K562 (cell line): ENCODE measurements around the gene NRSN2. TPM values are rescaled to one million over a fixed set of nuclear protein-coding genes. Genes with fewer than 3 reads are reported as not detected.

ENCODE experiments used
- BMI1 ChIP-seq: fragments of 150-350 bp; IDR thresholded peaks from 2 replicates; pipeline ENCODE4 v1.6.1; 2014; ENCODE audit warnings: low read length
- CEBPB ChIP-seq: fragments of 450-650 bp; IDR thresholded peaks from 2 replicates; pipeline ENCODE4 v1.6.1; 2016; ENCODE audit warnings: missing genetic modification characterization, missing compliant biosample characterization
- CREM ChIP-seq: IDR thresholded peaks from 2 replicates; pipeline ENCODE4 v1.6.1; 2014; ENCODE audit warnings: antibody characterized with exemption, low read depth
- CSDE1 ChIP-seq, 2 experiments: fragments of 450-650 bp; IDR thresholded peaks; 2 replicates each; pipeline ENCODE4 v1.6.1; 2016; ENCODE audit warnings: mild to moderate bottlenecking in 1 of 2
- DDX20 ChIP-seq: fragments of 450-650 bp; IDR thresholded peaks from 2 replicates; pipeline ENCODE4 v1.6.1; 2016; ENCODE audit warnings: missing genetic modification characterization, low read depth, mild to moderate bottlenecking, missing compliant biosample characterization, moderate library complexity
- ETV1 ChIP-seq: fragments of 450-650 bp; conservative IDR thresholded peaks from 2 replicates; pipeline ENCODE4 v1.6.1; 2016; ENCODE audit warnings: missing genetic modification characterization, control low read depth, low read depth, missing compliant biosample characterization
- EWSR1 ChIP-seq: fragments of 450-650 bp; IDR thresholded peaks from 2 replicates; pipeline ENCODE4 v1.6.1; 2018; ENCODE audit warnings: borderline replicate concordance, mild to moderate bottlenecking, low read depth, moderate library complexity; ENCODE audit not compliant: partially characterized antibody
- FOSL1 ChIP-seq: fragments of 200-800 bp; sonication (Bioruptor generic); conservative IDR thresholded peaks from 2 replicates; pipeline ENCODE4 v1.6.1; 2016; ENCODE audit warnings: missing genetic modification characterization, missing compliant biosample characterization
- KAT8 ChIP-seq: fragments of 450-650 bp; IDR thresholded peaks from 2 replicates; pipeline ENCODE4 v1.6.1; 2016; ENCODE audit warnings: low read depth, mild to moderate bottlenecking
- LCOR ChIP-seq: sonication (generic); formaldehyde crosslinking; IDR thresholded peaks from 2 replicates; pipeline ENCODE4 v1.8.0; 2022; ENCODE audit warnings: mild to moderate bottlenecking, missing genetic modification reagents
- MEF2D ChIP-seq: conservative IDR thresholded peaks from 2 replicates; pipeline ENCODE4 v1.6.1; 2016; ENCODE audit warnings: low read depth, missing genetic modification characterization, missing compliant biosample characterization
- MYBL2 ChIP-seq, 2 experiments: fragments of 450-650 bp in 1 of 2; sonication (generic) in 1 of 2; formaldehyde crosslinking in 1 of 2; IDR thresholded peaks; 2 replicates each; pipeline versions ENCODE4 v1.6.1 to v1.8.1; 2017 to 2022; ENCODE audit warnings: borderline replicate concordance in 1 of 2, inconsistent platforms in 1 of 2, low read depth in 1 of 2, mild to moderate bottlenecking in 1 of 2, missing genetic modification reagents in 1 of 2, moderate library complexity in 1 of 2
- NCOA2 ChIP-seq, 2 experiments: fragments of 450-650 bp; IDR thresholded peaks; 2 replicates each; pipeline ENCODE4 v1.6.1; 2018; ENCODE audit warnings: mild to moderate bottlenecking in 2 of 2, moderate library complexity in 1 of 2; ENCODE audit not compliant: partially characterized antibody in 2 of 2
- PPARD ChIP-seq: fragments of 250-450 bp; sonication (Bioruptor Pico); IDR thresholded peaks from 2 replicates; pipeline ENCODE4 v1.8.0; 2022; ENCODE audit warnings: inconsistent platforms, mild to moderate bottlenecking, moderate library complexity
- RBM22 ChIP-seq: fragments of 200-400 bp; formaldehyde crosslinking; IDR thresholded peaks from 2 replicates; pipeline ENCODE4 v1.6.1; 2018; ENCODE audit warnings: low read length, low read depth; ENCODE audit not compliant: poor library complexity, severe bottlenecking
- RHOXF2B ChIP-seq: fragments of 250-450 bp; sonication (Bioruptor Pico); conservative IDR thresholded peaks from 2 replicates; pipeline ENCODE4 v1.5.1; 2021
- RUNX1 ChIP-seq: sonication (generic); IDR thresholded peaks from 2 replicates; pipeline ENCODE4 v1.6.1; 2016; ENCODE audit warnings: antibody characterized with exemption, low read depth
- TBP ChIP-seq: optimal IDR thresholded peaks from 2 replicates; pipeline ENCODE3; 2011; ENCODE audit warnings: low read depth, low read length, improper control_type of control experiment
- TCF7L2 ChIP-seq: fragments of 150-350 bp; IDR thresholded peaks from 2 replicates; pipeline ENCODE4 v1.6.1; 2016; ENCODE audit warnings: low read depth, mild to moderate bottlenecking, low read length, moderate library complexity
- YBX1 ChIP-seq: fragments of 450-650 bp; IDR thresholded peaks from 2 replicates; pipeline ENCODE4 v1.7.1; 2016; ENCODE audit warnings: mild to moderate bottlenecking
- ZC3H4 ChIP-seq: sonication (generic); formaldehyde crosslinking; IDR thresholded peaks from 2 replicates; pipeline ENCODE4 v1.9.0; 2021; ENCODE audit warnings: missing genetic modification reagents, borderline replicate concordance
- ZNF324 ChIP-seq: fragments of 250-450 bp; sonication (Bioruptor Pico); IDR thresholded peaks from 2 replicates; pipeline ENCODE4 v1.4.0; 2020; ENCODE audit warnings: mild to moderate bottlenecking
- ZZZ3 ChIP-seq: fragments of 450-650 bp; IDR thresholded peaks from 2 replicates; pipeline ENCODE4 v1.6.1; 2016; ENCODE audit warnings: antibody characterized with exemption, mild to moderate bottlenecking, moderate library complexity
- polyA plus RNA-seq, 8 experiments: library from polyadenylated mRNA; depleted of rRNA in 4 of 8; stranded (reverse) in 5 of 8; unstranded in 3 of 8; fragments of >200 nt; fragmentation: Nextera tagmentation in 2 of 8; fragmentation: Illumina TruSeq in 1 of 8; extraction: Ambion mirVana in 2 of 8; extraction: Trizol in 1 of 8; gene quantifications; 2 replicates each; pipeline versions ENCODE4 v1.2.1 to v1.2.3, GENCODE V29; 2011 to 2014; ENCODE audit warnings: inconsistent platforms in 1 of 8, missing spikeins in 1 of 8
- total RNA-seq, 7 experiments: library from RNA; depleted of rRNA in 6 of 7; stranded (reverse); fragments of >200 nt in 6 of 7; fragmentation: Illumina TruSeq in 2 of 7; extraction: Trizol in 2 of 7; gene quantifications; 2 replicates each; pipeline versions ENCODE4 v1.2.1 to v1.2.3, GENCODE V29; 2011 to 2021; ENCODE audit warnings: low replicate concordance in 1 of 7
- TF ChIP-seq, protein P1 (sequence below): fragments of 450-650 bp; formaldehyde crosslinking; IDR thresholded peaks from 2 replicates; pipeline ENCODE4 v1.4.0; 2022; ENCODE audit warnings: mild to moderate bottlenecking, moderate library complexity
- TF ChIP-seq, protein P2 (sequence below): fragments of 250-450 bp; sonication (Bioruptor Pico); IDR thresholded peaks from 2 replicates; pipeline ENCODE4 v1.5.0; 2020; ENCODE audit warnings: mild to moderate bottlenecking
- TF ChIP-seq, protein P3 (sequence below): sonication (generic); formaldehyde crosslinking; IDR thresholded peaks from 2 replicates; pipeline ENCODE4 v1.9.0; 2022; ENCODE audit warnings: mild to moderate bottlenecking, missing genetic modification reagents
- TF ChIP-seq, protein P4 (sequence below): fragments of 450-650 bp; IDR thresholded peaks from 2 replicates; pipeline ENCODE4 v1.6.1; 2016; ENCODE audit warnings: low read depth, mild to moderate bottlenecking, moderate library complexity

The NRSN2 gene
- total and polyA plus RNA-seq, 9 of the 15 experiments (the other 6 are each of a cell fraction or from before 2014, with no cell fraction given), result 7.5 to 29.7 (median 11.1) TPM

DNA sequence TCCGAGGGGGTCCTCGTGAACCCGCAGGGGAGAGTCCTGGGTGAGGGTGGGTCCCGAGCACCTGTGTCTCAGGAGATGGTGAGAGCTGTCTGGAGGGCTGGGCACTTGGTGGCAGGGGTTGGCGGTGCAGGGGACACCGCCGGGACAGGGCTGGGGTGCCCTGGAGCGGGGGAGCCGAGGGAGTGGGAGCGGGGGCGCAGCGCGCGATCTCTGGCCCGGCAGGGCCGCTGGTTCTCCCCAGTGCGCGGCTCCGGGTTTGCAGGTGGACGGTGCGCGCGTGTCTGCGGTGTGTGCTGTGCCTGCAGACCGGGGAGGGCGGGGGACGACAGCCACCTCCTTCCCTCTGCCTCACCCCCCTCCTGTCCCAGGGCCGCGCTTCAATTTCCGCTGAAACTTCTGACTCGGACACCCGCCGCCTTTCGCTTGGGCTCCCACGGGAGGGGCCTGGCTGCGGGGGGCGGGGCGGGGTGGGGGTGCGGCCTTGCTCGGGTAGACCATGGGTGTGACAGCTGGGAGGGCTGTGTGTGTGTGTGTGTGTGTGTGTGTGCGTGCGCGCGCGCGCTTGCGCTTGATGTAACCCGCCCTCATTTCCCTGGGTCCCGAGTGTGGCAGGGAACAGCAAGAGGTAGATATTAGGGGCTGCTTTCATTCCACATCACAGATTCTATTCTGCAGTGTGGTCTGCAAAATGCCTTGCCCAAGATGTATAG lies 34.8 kb downstream of the NRSN2 start (continued):
- TF ChIP-seq KAT8, result no peak
- TF ChIP-seq BMI1, result no peak
- no peak for TF ChIP-seq MYBL2 (IDR thresholded peaks at IDR 0.05; ENCODE audit: low read depth)
- no peak for TF ChIP-seq MYBL2 (CRISPR knock-in tag; IDR thresholded peaks at IDR 0.05; ENCODE audit: borderline replicate concordance)
- TF ChIP-seq ZC3H4 (CRISPR knock-in tag), result peak; percentile 96; the same call in 1 of the 2 replicates
- TF ChIP-seq CEBPB, result no peak
- TF ChIP-seq, protein P1, sequence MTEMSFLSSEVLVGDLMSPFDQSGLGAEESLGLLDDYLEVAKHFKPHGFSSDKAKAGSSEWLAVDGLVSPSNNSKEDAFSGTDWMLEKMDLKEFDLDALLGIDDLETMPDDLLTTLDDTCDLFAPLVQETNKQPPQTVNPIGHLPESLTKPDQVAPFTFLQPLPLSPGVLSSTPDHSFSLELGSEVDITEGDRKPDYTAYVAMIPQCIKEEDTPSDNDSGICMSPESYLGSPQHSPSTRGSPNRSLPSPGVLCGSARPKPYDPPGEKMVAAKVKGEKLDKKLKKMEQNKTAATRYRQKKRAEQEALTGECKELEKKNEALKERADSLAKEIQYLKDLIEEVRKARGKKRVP (CRISPR knock-in tag), result no peak
- TF ChIP-seq LCOR, result no peak
- TF ChIP-seq CREM, result no peak; the same call in 1 of the 2 replicates
- TF ChIP-seq, protein P2, sequence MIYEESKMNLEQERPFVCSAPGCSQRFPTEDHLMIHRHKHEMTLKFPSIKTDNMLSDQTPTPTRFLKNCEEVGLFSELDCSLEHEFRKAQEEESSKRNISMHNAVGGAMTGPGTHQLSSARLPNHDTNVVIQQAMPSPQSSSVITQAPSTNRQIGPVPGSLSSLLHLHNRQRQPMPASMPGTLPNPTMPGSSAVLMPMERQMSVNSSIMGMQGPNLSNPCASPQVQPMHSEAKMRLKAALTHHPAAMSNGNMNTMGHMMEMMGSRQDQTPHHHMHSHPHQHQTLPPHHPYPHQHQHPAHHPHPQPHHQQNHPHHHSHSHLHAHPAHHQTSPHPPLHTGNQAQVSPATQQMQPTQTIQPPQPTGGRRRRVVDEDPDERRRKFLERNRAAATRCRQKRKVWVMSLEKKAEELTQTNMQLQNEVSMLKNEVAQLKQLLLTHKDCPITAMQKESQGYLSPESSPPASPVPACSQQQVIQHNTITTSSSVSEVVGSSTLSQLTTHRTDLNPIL, result no peak
- TF ChIP-seq RHOXF2B (CRISPR knock-in tag), result peak; percentile 78; the same call in 1 of the 2 replicates
- no peak for TF ChIP-seq TCF7L2
- no peak for TF ChIP-seq ZNF324 (CRISPR knock-in tag)
- TF ChIP-seq NCOA2 (IDR thresholded peaks at IDR 0.05; ENCODE audit: partially characterized antibody in 2 of 2), result no peak
- no peak for TF ChIP-seq MEF2D (tag)
- TF ChIP-seq ETV1 (tag), result 0 out of 2 replicates have a peak, but pooled peaks have one; percentile 6
- no peak for TF ChIP-seq FOSL1 (tag)
- TF ChIP-seq YBX1, result no peak
- no peak for TF ChIP-seq EWSR1
- peak; percentile 39 for TF ChIP-seq TBP
- no peak for TF ChIP-seq DDX20
- no peak for TF ChIP-seq PPARD (CRISPR knock-in tag)
- no peak for TF ChIP-seq CSDE1 (IDR thresholded peaks at IDR 0.05)
- TF ChIP-seq, protein P3, sequence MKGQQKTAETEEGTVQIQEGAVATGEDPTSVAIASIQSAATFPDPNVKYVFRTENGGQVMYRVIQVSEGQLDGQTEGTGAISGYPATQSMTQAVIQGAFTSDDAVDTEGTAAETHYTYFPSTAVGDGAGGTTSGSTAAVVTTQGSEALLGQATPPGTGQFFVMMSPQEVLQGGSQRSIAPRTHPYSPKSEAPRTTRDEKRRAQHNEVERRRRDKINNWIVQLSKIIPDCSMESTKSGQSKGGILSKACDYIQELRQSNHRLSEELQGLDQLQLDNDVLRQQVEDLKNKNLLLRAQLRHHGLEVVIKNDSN (CRISPR knock-in tag), result peak; percentile 12; the same call in 1 of the 2 replicates
- no peak for TF ChIP-seq RUNX1
- TF ChIP-seq ZZZ3, result no peak
- TF ChIP-seq RBM22, result peak; percentile 97
- TF ChIP-seq, protein P4, sequence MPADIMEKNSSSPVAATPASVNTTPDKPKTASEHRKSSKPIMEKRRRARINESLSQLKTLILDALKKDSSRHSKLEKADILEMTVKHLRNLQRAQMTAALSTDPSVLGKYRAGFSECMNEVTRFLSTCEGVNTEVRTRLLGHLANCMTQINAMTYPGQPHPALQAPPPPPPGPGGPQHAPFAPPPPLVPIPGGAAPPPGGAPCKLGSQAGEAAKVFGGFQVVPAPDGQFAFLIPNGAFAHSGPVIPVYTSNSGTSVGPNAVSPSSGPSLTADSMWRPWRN, result no peak
